ENCODE data around the gene ARHGAP31. TPM values are rescaled to one million over a fixed set of nuclear protein-coding genes. Genes with fewer than 3 reads are reported as not detected.

Gene ARHGAP31
- total and polyA plus RNA-seq, 10 of the 15 experiments (the other 5 are each of a cell fraction or from before 2014, with no cell fraction given) = 0.97 to 29.8 (median 10.3) TPM

- Histone ChIP-seq H3K27ac (ENCODE audit: control insufficient read depth, insufficient read depth) (no peak overlapping the region), H3K9me3 (replicated peaks; ENCODE audit: control insufficient read depth, insufficient read depth, low read length) (no peaks in the 10 kb centered on the region; the same call in 2 of the 3 replicates), H3K36me3 (ENCODE audit: control insufficient read depth in 2 of 2, insufficient read depth in 2 of 2, low read length in 1 of 2) (peaks cover 2 to 20% of the 10 kb centered on the region in 2 experiments), H2AFZ (ENCODE audit: control insufficient read depth, low read depth, low read length) (no peak overlapping the region), H3K27me3 (replicated peaks in 1 of 2; ENCODE audit: control insufficient read depth in 2 of 2, insufficient read depth in 2 of 2, low read length in 1 of 2) (no peaks in the 10 kb centered on the region), H3K79me2 (ENCODE audit: control insufficient read depth, insufficient read depth, low read length) (peaks cover 14% of the 10 kb centered on the region), H3K4me2 (ENCODE audit: control insufficient read depth, insufficient read depth) (no peak overlapping the region), H3K4me3 (no peak overlapping the region), H4K20me1 (ENCODE audit: control insufficient read depth, insufficient read depth) (no peaks in the 10 kb centered on the region), H3K4me1 (ENCODE audit: control insufficient read depth, insufficient read depth, low read length) (no peaks in the 10 kb centered on the region; the same call in 1 of the 2 replicates), H3K9ac (ENCODE audit: control insufficient read depth, insufficient read depth, low read length) (no peak overlapping the region)
- BruUV-seq (replicated peaks) = no TSS peak
- no peak for ATAC-seq
- ChIA-PET SMC1A (ENCODE audit: uncharacterized antibody, unreplicated experiment) (interaction anchor here (1.4 to 2.0 kb wide), 4 partner anchors 10 to 20 kb away, joined by 4 to 5 read pairs (median 5); no protein-coding TSS in a partner anchor), CTCF (interaction anchor here (0.7 to 1.9 kb wide), 4 partner anchors 10 to 18 kb away, joined by 3 to 6 read pairs (median 4); no protein-coding TSS in a partner anchor), POLR2A (no interaction called here), RAD21 (ENCODE audit: unreplicated experiment) (interaction anchor here (0.6 kb wide), 1 partner anchor 20 kb away, joined by 3 read pairs; no protein-coding TSS in a partner anchor)
- no peak for DNase-seq (ENCODE audit: low read depth, low spot score)
- WGBS (ENCODE audit: insufficient coverage, insufficient replicate concordance, low lambda C conversion rate, missing lambda C conversion rate) = 79% methylated on average over 3 of the region's 3 CpGs
- in situ Hi-C loops (cut with MboI) (no loop called here), intact Hi-C loops (cut with micrococcal nuclease; ENCODE audit: unreplicated experiment) (no loop called here)
- FAIRE-seq = no peak
- no peak for TF ChIP-seq NBN (IDR thresholded peaks at IDR 0.05)
- TF ChIP-seq, protein P1, sequence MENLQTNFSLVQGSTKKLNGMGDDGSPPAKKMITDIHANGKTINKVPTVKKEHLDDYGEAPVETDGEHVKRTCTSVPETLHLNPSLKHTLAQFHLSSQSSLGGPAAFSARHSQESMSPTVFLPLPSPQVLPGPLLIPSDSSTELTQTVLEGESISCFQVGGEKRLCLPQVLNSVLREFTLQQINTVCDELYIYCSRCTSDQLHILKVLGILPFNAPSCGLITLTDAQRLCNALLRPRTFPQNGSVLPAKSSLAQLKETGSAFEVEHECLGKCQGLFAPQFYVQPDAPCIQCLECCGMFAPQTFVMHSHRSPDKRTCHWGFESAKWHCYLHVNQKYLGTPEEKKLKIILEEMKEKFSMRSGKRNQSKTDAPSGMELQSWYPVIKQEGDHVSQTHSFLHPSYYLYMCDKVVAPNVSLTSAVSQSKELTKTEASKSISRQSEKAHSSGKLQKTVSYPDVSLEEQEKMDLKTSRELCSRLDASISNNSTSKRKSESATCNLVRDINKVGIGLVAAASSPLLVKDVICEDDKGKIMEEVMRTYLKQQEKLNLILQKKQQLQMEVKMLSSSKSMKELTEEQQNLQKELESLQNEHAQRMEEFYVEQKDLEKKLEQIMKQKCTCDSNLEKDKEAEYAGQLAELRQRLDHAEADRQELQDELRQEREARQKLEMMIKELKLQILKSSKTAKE (IDR thresholded peaks at IDR 0.05; ENCODE audit: low read depth, poor library complexity, severe bottlenecking) = no peak
- TF ChIP-seq CBX5 (IDR thresholded peaks at IDR 0.05; ENCODE audit: low read depth) = no peak
- TF ChIP-seq RAD21 (IDR thresholded peaks at IDR 0.05; ENCODE audit: insufficient read depth, low read depth, low read length) = no peak
- TF ChIP-seq KDM1A (IDR thresholded peaks at IDR 0.05; ENCODE audit: borderline replicate concordance) = no peak
- no peak for TF ChIP-seq ZBTB33 (IDR thresholded peaks at IDR 0.05)
- TF ChIP-seq ATF7 (IDR thresholded peaks at IDR 0.05; ENCODE audit: low read depth) = no peak
- TF ChIP-seq CUX1 (IDR thresholded peaks at IDR 0.05; ENCODE audit: insufficient replicate concordance, low read depth, low read length) = no peak
- TF ChIP-seq, protein P2, sequence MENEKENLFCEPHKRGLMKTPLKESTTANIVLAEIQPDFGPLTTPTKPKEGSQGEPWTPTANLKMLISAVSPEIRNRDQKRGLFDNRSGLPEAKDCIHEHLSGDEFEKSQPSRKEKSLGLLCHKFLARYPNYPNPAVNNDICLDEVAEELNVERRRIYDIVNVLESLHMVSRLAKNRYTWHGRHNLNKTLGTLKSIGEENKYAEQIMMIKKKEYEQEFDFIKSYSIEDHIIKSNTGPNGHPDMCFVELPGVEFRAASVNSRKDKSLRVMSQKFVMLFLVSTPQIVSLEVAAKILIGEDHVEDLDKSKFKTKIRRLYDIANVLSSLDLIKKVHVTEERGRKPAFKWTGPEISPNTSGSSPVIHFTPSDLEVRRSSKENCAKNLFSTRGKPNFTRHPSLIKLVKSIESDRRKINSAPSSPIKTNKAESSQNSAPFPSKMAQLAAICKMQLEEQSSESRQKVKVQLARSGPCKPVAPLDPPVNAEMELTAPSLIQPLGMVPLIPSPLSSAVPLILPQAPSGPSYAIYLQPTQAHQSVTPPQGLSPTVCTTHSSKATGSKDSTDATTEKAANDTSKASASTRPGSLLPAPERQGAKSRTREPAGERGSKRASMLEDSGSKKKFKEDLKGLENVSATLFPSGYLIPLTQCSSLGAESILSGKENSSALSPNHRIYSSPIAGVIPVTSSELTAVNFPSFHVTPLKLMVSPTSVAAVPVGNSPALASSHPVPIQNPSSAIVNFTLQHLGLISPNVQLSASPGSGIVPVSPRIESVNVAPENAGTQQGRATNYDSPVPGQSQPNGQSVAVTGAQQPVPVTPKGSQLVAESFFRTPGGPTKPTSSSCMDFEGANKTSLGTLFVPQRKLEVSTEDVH (IDR thresholded peaks at IDR 0.05; ENCODE audit: low read depth, partially characterized antibody) = no peak
- no peak for TF ChIP-seq SIN3A (IDR thresholded peaks at IDR 0.05; ENCODE audit: low read depth, low read length)
- TF ChIP-seq POLR2AphosphoS5 (IDR thresholded peaks at IDR 0.05; ENCODE audit: low read length) = no peak
Observed at GRCh38 chr3:119315600-119316312, 21.6 kb downstream of the ARHGAP31 start.
